HG02678 (cell line): ENCODE measurements around the gene TCHP.
A peak's percentile ranks its signal among the peaks of the same experiment; 100 is the strongest.
"Not testable (repeated sequence)": the region's sequence is repeated elsewhere in the genome, so short reads cannot be mapped to it uniquely, and the experiment has no call there.

ENCODE experiments used
- ATAC-seq: cut with Tn5 transposase; IDR thresholded peaks from one replicate; pipeline ENCODE4 v1.9.1; 2021; ENCODE audit warnings: mild to moderate bottlenecking, moderate library complexity; ENCODE audit not compliant: unreplicated experiment

The TCHP gene

DNA sequence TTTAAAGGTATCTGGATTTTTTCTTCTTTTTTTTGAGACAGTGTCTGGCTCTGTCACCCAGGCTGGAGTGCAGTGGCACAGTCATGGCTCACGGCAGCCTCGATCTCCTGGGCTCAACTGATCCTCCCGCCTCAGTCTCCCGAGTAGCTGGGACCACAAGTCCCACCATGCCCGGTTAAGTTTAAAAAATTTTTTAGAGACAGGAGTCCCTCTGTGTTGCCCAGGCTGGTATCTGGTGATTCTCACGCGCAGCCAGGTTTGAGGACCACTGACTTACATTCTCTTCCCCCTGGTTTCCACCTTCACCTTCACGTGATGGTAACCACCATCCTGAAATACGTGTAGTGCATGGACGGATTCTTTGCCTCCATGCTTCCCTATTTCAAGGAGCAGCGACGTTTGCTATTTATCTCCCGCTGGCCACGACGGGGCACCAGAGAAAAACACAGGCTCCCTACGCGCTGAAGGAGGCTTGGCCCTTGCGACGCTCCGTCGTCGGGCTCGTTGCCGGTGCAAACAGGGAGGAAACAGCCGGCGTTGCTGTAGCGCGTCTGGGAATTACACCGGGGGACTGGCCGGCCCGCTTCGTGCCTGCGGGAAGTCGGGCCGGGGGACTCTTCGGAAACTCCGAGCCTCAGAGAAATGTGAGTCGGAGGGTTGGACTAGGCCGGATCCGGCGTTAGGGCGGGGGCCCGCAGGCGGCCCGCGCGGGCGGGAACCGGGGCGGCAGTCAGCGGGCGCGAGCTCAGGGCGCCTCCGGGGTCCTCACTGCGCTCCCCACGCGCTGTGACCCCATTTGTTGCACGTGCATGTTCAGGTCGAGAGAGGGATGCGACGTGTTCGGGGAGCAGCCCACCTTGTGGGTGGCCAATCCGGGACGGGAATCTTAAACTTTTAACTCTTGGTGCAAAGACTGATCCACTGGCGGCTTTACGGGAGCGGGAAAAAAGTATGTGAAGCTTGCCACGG, at the start of gene TCHP:
TCHP (plus strand) TSS at position 492 of the 969 bp plus-strand sequence. CDS start 2,753 bp downstream, outside the sequence.
- peak; percentile 81 for ATAC-seq

DNA sequence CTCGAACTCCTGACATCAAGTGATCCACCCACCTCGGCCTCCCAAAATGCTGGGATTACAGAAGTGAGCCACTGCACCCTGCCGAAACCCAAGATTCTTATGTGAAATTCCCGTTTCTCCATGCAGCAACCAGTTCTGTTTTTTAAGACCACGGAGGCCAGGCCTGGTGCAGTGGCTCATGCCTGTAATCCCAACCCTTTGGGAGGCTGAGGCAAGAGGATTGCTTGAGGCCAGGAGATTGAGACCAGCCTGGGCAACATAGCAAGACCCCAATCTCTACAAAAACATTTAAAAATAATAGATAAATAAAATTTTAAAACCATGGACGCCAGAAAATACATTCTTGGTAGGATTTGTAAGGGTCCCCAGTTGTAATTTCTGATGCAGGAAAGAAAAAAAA, 49.6 kb upstream of the TCHP start:
- not testable (repeated sequence) for ATAC-seq

DNA sequence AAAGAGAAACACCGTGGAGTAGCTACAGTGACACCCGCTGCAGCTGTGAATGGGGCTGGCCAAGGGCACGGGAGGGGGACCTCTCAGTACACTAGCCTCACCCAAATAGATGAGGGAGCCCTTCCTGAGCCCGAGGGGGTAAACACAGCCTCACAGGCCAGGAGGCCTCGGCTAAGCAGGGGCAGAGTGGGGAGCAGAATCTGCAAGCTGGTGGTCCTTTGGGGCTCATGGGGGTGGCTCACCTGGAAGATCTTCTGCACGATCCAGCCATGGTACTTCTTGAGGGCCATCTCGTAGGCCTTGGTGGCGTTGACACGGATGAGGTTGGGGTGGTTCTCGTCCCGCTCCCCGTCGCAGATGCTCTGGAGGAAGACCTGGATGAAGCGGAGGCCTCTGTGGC, 44.7 kb upstream of the TCHP start:
- ATAC-seq, result no peak

DNA sequence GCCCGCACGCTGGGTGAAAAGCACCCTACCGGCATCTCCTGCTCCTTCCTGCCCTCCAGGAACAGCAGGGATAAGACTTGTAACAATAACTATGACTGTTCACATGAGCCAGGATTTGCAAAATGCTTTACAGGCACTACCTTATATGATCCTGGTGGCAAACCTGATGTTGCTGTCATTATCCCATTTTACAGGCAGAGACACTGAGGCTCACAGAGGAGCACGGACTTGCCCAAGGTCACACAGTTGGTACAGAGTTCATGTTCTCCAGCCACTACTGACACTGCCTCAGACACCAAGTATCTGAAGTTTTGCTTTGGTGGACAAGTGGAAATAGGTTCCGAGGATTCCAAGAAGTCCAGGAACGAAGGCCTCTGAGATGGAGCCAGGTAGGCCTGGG, 42.4 kb upstream of the TCHP start:
- no peak for ATAC-seq

DNA sequence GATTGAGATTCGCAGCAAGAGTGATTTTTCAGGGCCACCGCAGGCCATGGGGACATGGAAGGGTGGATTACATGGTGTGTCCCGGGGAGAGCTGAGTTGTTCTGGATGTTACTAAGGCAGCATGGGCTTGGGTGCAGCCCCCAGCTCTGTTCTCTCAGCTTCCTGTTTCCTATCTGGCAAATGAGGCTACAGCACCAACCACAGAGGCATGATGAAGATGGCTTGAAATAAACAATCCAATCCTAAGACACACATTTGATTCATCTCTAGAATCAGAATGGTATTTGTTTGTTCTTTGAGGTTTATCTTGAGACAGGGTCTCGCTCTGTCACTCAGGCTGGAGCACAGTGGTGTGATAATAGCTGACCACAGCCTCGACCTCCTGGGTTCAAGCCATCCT, 41.3 kb upstream of the TCHP start:
- no peak for ATAC-seq

GRCh38 chr12:109860977-109861376, 39.1 kb upstream of the TCHP start:
- no peak for ATAC-seq

- no peak for ATAC-seq
Measured at GRCh38 chr12:109861689-109862314, 38.3 kb upstream of the TCHP start.

DNA sequence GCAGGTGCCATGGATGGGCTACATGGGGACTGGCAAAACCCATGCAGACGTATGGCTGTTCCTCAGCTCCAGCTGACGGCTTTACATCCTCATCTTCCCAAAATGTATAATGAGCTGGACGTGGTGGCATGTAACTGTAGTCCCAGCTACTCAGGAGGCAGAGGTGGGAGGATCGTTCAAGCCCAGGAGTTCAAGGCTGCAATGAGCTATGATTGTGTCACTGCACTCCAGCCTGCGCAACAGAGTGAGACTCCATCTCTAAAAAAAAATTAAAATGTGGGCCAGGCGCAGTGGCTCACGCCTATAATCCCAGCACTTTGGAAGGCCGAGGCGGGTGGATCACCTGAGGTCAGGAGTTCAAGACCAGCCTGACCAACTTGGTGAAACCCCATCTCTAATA, 37.6 kb upstream of the TCHP start:
- ATAC-seq, result not testable (repeated sequence)

GRCh38 chr12:109863847-109864712, 36.0 kb upstream of the TCHP start:
- no peak for ATAC-seq

DNA sequence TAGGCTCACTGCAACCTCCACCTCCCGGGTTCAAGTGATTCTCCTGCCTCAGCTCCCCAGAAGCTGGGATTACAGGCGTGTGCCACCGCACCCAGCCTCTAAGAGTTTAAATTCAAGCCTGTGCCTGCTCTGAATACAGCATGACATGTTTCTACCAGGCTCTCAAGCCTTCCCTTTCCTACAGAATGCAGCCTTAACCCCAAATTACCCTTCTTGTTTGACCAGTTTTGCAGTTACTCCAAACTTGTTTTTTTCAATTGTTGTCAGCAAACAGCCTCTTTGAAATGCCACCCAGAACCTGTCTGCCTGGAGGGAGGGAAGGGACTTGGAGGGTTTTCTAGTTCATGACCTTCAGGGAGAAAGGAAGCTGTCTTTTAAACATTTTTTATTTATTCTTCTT, 35.2 kb upstream of the TCHP start:
- ATAC-seq, result no peak

DNA sequence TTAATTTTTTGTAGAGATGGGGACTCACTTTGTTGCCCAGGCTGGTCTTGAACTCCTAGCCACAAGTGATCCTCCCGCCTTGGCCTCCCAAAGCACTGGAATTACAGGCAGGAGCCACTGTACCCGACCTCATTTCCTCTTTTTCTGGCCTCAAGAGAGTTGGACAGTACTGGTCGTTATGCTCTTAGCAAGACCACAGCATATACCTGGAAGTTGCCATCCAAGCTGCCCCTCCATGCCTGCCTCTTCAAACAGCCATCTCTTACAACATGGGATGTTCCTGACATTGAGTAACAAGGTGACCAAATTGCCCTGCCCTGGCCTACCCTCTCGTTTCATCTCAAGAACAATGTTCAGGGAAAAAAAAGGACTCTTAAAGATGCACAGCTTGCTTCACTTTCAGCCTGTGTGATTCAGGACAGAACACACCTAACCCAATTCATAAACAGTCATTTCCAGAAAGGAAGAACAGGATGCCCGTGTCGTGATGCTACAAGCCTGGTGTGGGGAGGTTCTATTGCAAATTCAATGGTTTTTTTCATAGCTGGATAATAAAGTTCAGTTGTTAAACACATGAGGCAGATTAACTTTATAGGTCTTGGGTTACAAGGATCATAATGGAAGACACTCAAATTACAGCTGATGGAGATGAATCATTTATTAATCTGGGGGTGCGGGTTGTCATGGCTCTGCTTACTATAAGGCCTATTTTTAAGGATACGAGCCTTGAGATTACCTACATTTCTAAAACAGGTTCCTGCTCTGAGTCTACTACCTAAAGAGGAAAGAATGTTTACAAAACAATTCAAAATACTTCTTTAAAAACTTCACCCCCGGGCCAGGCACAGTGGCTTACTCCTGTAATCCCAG, 31.7 kb upstream of the TCHP start:
- no peak for ATAC-seq

- no peak for ATAC-seq
Measured at GRCh38 chr12:109870648-109871047, 29.4 kb upstream of the TCHP start.

- ATAC-seq, result no peak
Measured at GRCh38 chr12:109871668-109872314, 28.3 kb upstream of the TCHP start.

- ATAC-seq, result no peak
Measured at GRCh38 chr12:109873653-109874052, 26.4 kb upstream of the TCHP start.

DNA sequence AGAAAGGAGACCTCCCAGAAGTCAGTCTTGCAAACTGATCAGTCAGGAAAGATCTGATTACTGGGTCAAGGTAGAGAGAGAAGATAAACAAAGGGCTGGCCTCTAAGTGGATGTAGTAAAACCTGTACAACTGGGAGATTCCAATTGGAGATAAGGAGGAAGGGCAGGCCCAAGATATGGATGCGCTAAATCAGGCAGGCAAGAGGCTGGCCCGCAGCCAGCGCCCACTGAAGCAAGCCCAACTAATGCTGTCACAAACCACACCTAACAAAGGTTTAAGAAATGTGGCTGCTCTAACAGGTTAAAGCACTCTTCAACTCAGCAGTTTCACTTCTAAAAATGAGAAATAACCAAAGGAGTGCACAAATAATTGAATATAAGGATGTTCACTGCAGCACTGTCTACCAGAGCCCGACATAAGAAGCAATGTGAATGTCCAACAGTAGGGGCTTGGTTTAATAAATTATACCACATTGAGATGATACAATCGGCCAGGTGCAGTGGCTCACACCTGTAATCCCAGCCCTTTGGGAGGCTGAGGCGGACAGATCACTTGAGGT, 24.4 kb upstream of the TCHP start:
- no peak for ATAC-seq

- no peak for ATAC-seq
Measured at GRCh38 chr12:109876406-109876805, 23.7 kb upstream of the TCHP start.

GRCh38 chr12:109877504-109878246, 22.4 kb upstream of the TCHP start:
- ATAC-seq, result no peak

DNA sequence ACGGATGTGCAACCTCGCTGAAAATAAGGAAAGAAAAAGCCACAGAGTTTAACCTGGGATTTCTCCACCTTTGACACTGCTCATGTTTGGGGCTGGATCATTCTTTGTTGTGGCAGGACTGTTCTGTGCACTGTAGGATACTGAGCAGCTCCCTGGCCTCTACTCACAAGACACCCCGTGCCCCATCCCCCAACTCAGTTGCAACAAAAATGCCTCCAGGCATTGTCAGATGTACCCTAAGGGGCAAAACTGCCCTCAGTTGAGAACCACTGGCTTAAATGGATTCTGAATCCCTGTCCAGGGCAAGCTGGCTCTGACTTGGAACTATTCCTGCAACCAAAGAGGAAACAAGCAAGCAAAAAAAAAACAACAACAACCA, 21.8 kb upstream of the TCHP start:
- ATAC-seq, result no peak

- no peak for ATAC-seq
Measured at GRCh38 chr12:109878749-109879148, 21.3 kb upstream of the TCHP start.
